GM23338 (cell line): ENCODE results near the gene SLC6A18. TPM values are rescaled to one million over a fixed set of nuclear protein-coding genes. Genes with fewer than 3 reads are reported as not detected.

Experiments
- ATAC-seq: fragments of 200-7000 bp; cut with Tn5 transposase; 3 replicates; pipeline ENCODE4 v1.9.1; 2020
- DNase-seq: peaks from one replicate; pipeline ENCODE4 v3.0.0-alpha.2; 2015; ENCODE audit warnings: low spot score
- H2AFZ ChIP-seq: fragments of 200-600 bp; sonication (generic); 2 replicates; pipeline ENCODE4 v1.8.0; 2016; ENCODE audit warnings: antibody characterized with exemption, mild to moderate bottlenecking, moderate library complexity
- H3F3A ChIP-seq: fragments of 200-600 bp; sonication (generic); replicated peaks from 2 replicates; pipeline ENCODE4 v1.8.0; 2017; ENCODE audit warnings: antibody characterized with exemption, mixed run types, low read depth
- H3K27ac ChIP-seq: fragments of 200-600 bp; sonication (generic); 2 replicates; pipeline ENCODE4 v1.6.1; 2016; ENCODE audit warnings: low read depth
- H3K27me3 ChIP-seq: fragments of 200-600 bp; sonication (generic); 2 replicates; pipeline ENCODE4 v1.8.0; 2016; ENCODE audit warnings: mild to moderate bottlenecking, mixed run types, moderate library complexity; ENCODE audit not compliant: insufficient read depth
- H3K36me3 ChIP-seq: fragments of 200-600 bp; sonication (generic); 2 replicates; pipeline ENCODE4 v1.8.0; 2016; ENCODE audit warnings: mild to moderate bottlenecking; ENCODE audit not compliant: insufficient read depth
- H3K4me1 ChIP-seq: fragments of 200-600 bp; sonication (generic); 2 replicates; pipeline ENCODE4 v1.8.0; 2016; ENCODE audit warnings: mild to moderate bottlenecking, moderate library complexity; ENCODE audit not compliant: insufficient read depth
- H3K4me2 ChIP-seq: fragments of 200-600 bp; sonication (generic); 2 replicates; pipeline ENCODE4 v1.7.1; 2017; ENCODE audit warnings: mixed run types
- H3K4me3 ChIP-seq: fragments of 200-600 bp; sonication (generic); 2 replicates; pipeline ENCODE4 v1.6.1; 2016; ENCODE audit warnings: mixed run types
- H3K79me2 ChIP-seq: fragments of 200-600 bp; sonication (generic); replicated peaks from 2 replicates; pipeline ENCODE4 v1.8.0; 2017; ENCODE audit warnings: mild to moderate bottlenecking; ENCODE audit not compliant: insufficient read depth
- H3K9me2 ChIP-seq: fragments of 200-600 bp; sonication (generic); 2 replicates; pipeline ENCODE4 v1.8.0; 2017; ENCODE audit not compliant: insufficient read depth
- H4K20me1 ChIP-seq: fragments of 200-600 bp; sonication (generic); replicated peaks from 2 replicates; pipeline ENCODE4 v1.8.0; 2017; ENCODE audit warnings: mild to moderate bottlenecking; ENCODE audit not compliant: insufficient read depth
- H3K27ac Mint-ChIP-seq: 2 replicates; pipeline ENCODE4 v1.8.0; 2020; ENCODE audit warnings: inconsistent platforms, mild to moderate bottlenecking, moderate library complexity, mixed read lengths
- H3K27me3 Mint-ChIP-seq: 3 replicates; pipeline ENCODE4 v1.8.0; 2022; ENCODE audit warnings: low read depth, mild to moderate bottlenecking, moderate library complexity, mixed read lengths, inconsistent platforms; ENCODE audit not compliant: insufficient read depth, poor library complexity
- H3K36me3 Mint-ChIP-seq: 3 replicates; pipeline ENCODE4 v1.8.0; 2021; ENCODE audit warnings: low read depth, mild to moderate bottlenecking, inconsistent platforms, moderate library complexity, mixed read lengths
- H3K4me1 Mint-ChIP-seq: 3 replicates; pipeline ENCODE4 v1.8.0; 2020; ENCODE audit warnings: mild to moderate bottlenecking, inconsistent platforms, mixed read lengths
- H3K4me3 Mint-ChIP-seq: 3 replicates; pipeline ENCODE4 v1.8.0; 2021; ENCODE audit warnings: moderate library complexity, mild to moderate bottlenecking, inconsistent platforms, mixed read lengths
- H3K9me3 Mint-ChIP-seq: 3 replicates; pipeline ENCODE4 v1.8.0; 2020; ENCODE audit warnings: moderate library complexity, mild to moderate bottlenecking, inconsistent platforms, mixed read lengths
- ETS1 ChIP-seq: IDR thresholded peaks from 2 replicates; pipeline ENCODE4 v1.6.1; 2016; ENCODE audit warnings: antibody characterized with exemption
- JUNB ChIP-seq: IDR thresholded peaks from one replicate; pipeline ENCODE4 v1.6.1; 2016; ENCODE audit warnings: antibody characterized with exemption; ENCODE audit not compliant: unreplicated experiment
- STAT1 ChIP-seq: IDR thresholded peaks from one replicate; pipeline ENCODE4 v1.6.1; 2016; ENCODE audit warnings: antibody characterized with exemption; ENCODE audit not compliant: unreplicated experiment
- ZNF331 ChIP-seq: fragments of 250-450 bp; sonication (Bioruptor Pico); IDR thresholded peaks from 2 replicates; pipeline ENCODE4 v1.5.0; 2020; ENCODE audit warnings: low read depth, mild to moderate bottlenecking, moderate library complexity
- ZNF462 ChIP-seq: fragments of 250-450 bp; sonication (Bioruptor Pico); IDR thresholded peaks from 2 replicates; pipeline ENCODE4 v1.5.0; 2020; ENCODE audit warnings: mild to moderate bottlenecking, moderate library complexity
- polyA plus RNA-seq: library from polyadenylated mRNA; unstranded; fragments of >200 nt; fragmentation: Nextera tagmentation; extraction: Ambion mirVana; gene quantifications from 2 replicates; pipeline ENCODE4 v1.2.1, GENCODE V29; 2016
- total RNA-seq: library from RNA; depleted of rRNA; stranded (reverse); fragments of >200 nt; shearing (Covaris generic); gene quantifications from 2 replicates; pipeline ENCODE4 v1.2.3, GENCODE V29; 2014

Gene SLC6A18
- total and polyA plus RNA-seq, 2 experiments from 2014 or later: not detected

- Mint-ChIP-seq H3K4me1 (no peaks in the 10 kb centered on the region; the same call in 2 of the 3 replicates), H3K9me3 (peaks cover 3% of the 10 kb centered on the region; the same call in 2 of the 3 replicates), H3K27ac (no peak overlapping the region), H3K27me3 (peaks cover 3% of the 10 kb centered on the region), H3K36me3 (no peaks in the 10 kb centered on the region), H3K4me3 (no peak overlapping the region)
- no peaks in the 10 kb centered on the region for H4K20me1 ChIP-seq
- H3K9me2 ChIP-seq: peaks cover 4% of the 10 kb centered on the region; the same call in 1 of the 2 replicates
- H3K4me2 ChIP-seq: no peak overlapping the region
- no peaks in the 10 kb centered on the region for H3K4me1 ChIP-seq
- H3K79me2 ChIP-seq: no peaks in the 10 kb centered on the region
- no peak overlapping the region for H2AFZ ChIP-seq
- TF ChIP-seq ZNF331 (no peak), STAT1 (no peak), ETS1 (no peak), ZNF462 (CRISPR knock-in tag) (no peak), JUNB (no peak)
- DNase-seq (no peak), ATAC-seq (no peak)
- no peak overlapping the region for H3K4me3 ChIP-seq
- no peaks in the 10 kb centered on the region for H3K27me3 ChIP-seq
- H3F3A ChIP-seq: peaks cover 10% of the 10 kb centered on the region
- no peaks in the 10 kb centered on the region for H3K36me3 ChIP-seq
- H3K27ac ChIP-seq: no peak overlapping the region
These were observed 6.7 kb upstream of the SLC6A18 start for GRCh38 chr5:1218351-1219080.
